HCT116 (cell line): ENCODE data around the gene CCDC91. TPM values are rescaled to one million over a fixed set of nuclear protein-coding genes. Genes with fewer than 3 reads are reported as not detected.
"Not testable (repeated sequence)": the region's sequence is repeated elsewhere in the genome, so short reads cannot be mapped to it uniquely, and the experiment has no call there.

Source experiments
- ATAC-seq: fragments of 200-7000 bp; cut with Tn5 transposase; 2 replicates; pipeline ENCODE4 v1.9.1; 2020; ENCODE audit warnings: mild to moderate bottlenecking, moderate library complexity
- BruUV-seq: library from RNA; stranded (reverse); fragments of 400-500 nt; replicated peaks from 2 replicates; lab custom pipeline; 2021; lab: Mats Ljungman, UMichigan
- CTCF ChIA-PET: fragments of 300-600 bp; sonication (Branson Sonifier 250); formaldehyde crosslinking; loops from one replicate; lab custom pipeline; 2021; ENCODE audit warnings: antibody characterized with exemption; lab: Charles Lee
- POLR2A ChIA-PET: fragments of 300-600, 350-600 bp; sonication (Branson Sonifier 250); formaldehyde crosslinking; loops from one replicate; lab custom pipeline; 2021; ENCODE audit warnings: antibody characterized with exemption; lab: Charles Lee
- RAD21 ChIA-PET, 2 experiments: fragments of 300-600 bp; sonication (Branson Sonifier 250); formaldehyde crosslinking; loops; one replicate each; lab custom pipeline; 2023; ENCODE audit warnings: low total read pairs in 2 of 2; ENCODE audit not compliant: uncharacterized antibody in 2 of 2, unreplicated experiment in 2 of 2, low non-redundant PET in 1 of 2; lab: Charles Lee
- DNase-seq: peaks from one replicate; pipeline ENCODE4 v3.0.0-alpha.2; 2010; ENCODE audit warnings: low read depth, low spot score
- H2AFZ ChIP-seq: fragments of 200-600 bp; shearing (Covaris generic), sonication (generic); 2 replicates; pipeline ENCODE4 v1.6.1; 2017; ENCODE audit warnings: low read depth, mixed run types, mixed read lengths, antibody characterized with exemption, low read length; ENCODE audit not compliant: poor library complexity, severe bottlenecking
- H3K27ac ChIP-seq: 2 replicates; pipeline ENCODE4 v1.5.1; 2012; ENCODE audit warnings: low read depth, low read length
- H3K27me3 ChIP-seq: fragments of 200-600 bp; sonication (generic); 2 replicates; pipeline ENCODE4 v1.6.1; 2016; ENCODE audit warnings: mixed run types, low read length, mixed read lengths; ENCODE audit not compliant: insufficient read depth
- H3K36me3 ChIP-seq, 2 experiments: fragments of 200-500 bp in 1 of 2; fragments of 200-600 bp in 1 of 2; sonication (Bioruptor generic) in 1 of 2; sonication (generic) in 1 of 2; 2 replicates each; pipeline versions ENCODE4 v1.5.1 to v1.6.1; 2014 to 2016; ENCODE audit warnings: low read length in 2 of 2, inconsistent platforms in 1 of 2, mixed read lengths in 1 of 2, mixed run types in 1 of 2; ENCODE audit not compliant: insufficient read depth in 2 of 2, control insufficient read depth in 1 of 2
- H3K4me1 ChIP-seq, 2 experiments: fragments of 200-600 bp in 1 of 2; sonication (generic) in 1 of 2; 2 replicates each; pipeline versions ENCODE4 v1.5.1 to v1.6.1; 2012 to 2017; ENCODE audit warnings: low read length in 2 of 2, inconsistent platforms in 1 of 2, mild to moderate bottlenecking in 1 of 2, mixed read lengths in 1 of 2, mixed run types in 1 of 2, moderate library complexity in 1 of 2; ENCODE audit not compliant: insufficient read depth in 2 of 2, control insufficient read depth in 1 of 2
- H3K4me2 ChIP-seq: fragments of 200-600 bp; sonication (generic); 2 replicates; pipeline ENCODE4 v1.6.1; 2017; ENCODE audit warnings: mixed run types, low read length, mixed read lengths
- H3K4me3 ChIP-seq, 2 experiments: fragments of 200-600 bp in 1 of 2; sonication (generic) in 1 of 2; replicated peaks in 1 of 2; 2 replicates each; pipeline ENCODE4 v1.5.1; 2011 to 2016; ENCODE audit warnings: low read length in 2 of 2, control low read depth in 1 of 2, low read depth in 1 of 2, mild to moderate bottlenecking in 1 of 2, mixed read lengths in 1 of 2, mixed run types in 1 of 2
- H3K79me2 ChIP-seq: fragments of 200-600 bp; sonication (generic); 2 replicates; pipeline ENCODE4 v1.6.1; 2017; ENCODE audit warnings: mild to moderate bottlenecking, mixed run types, low read length, moderate library complexity, mixed read lengths; ENCODE audit not compliant: insufficient read depth
- H3K9ac ChIP-seq: fragments of 200-600 bp; sonication (generic); 2 replicates; pipeline ENCODE4 v1.6.1; 2016; ENCODE audit warnings: low read length, mixed read lengths
- H3K9me2 ChIP-seq: fragments of 200-600 bp; sonication (generic), shearing (Covaris generic); 2 replicates; pipeline ENCODE4 v1.6.1; 2017; ENCODE audit warnings: mixed run types, mild to moderate bottlenecking, moderate library complexity; ENCODE audit not compliant: insufficient read depth
- H3K9me3 ChIP-seq, 2 experiments: fragments of 200-500 bp in 1 of 2; fragments of 200-600 bp in 1 of 2; sonication (Bioruptor generic) in 1 of 2; sonication (generic) in 1 of 2; 2 replicates each; pipeline ENCODE4 v1.6.1; 2014 to 2017; ENCODE audit warnings: low read length in 2 of 2, mixed read lengths in 2 of 2, inconsistent platforms in 1 of 2, low read depth in 1 of 2, mild to moderate bottlenecking in 1 of 2, mixed run types in 1 of 2, moderate library complexity in 1 of 2; ENCODE audit not compliant: control insufficient read depth in 1 of 2, insufficient read depth in 1 of 2
- H4K20me1 ChIP-seq: fragments of 200-600 bp; sonication (generic), shearing (Covaris generic); 2 replicates; pipeline ENCODE4 v1.6.1; 2017; ENCODE audit warnings: mixed run types, mild to moderate bottlenecking, moderate library complexity; ENCODE audit not compliant: insufficient read depth
- EGR1 ChIP-seq: IDR thresholded peaks from 2 replicates; pipeline ENCODE4 v1.6.1; 2012; ENCODE audit warnings: low read depth
- POLR2AphosphoS5 ChIP-seq: IDR thresholded peaks from 2 replicates; pipeline ENCODE4 v1.6.1; 2011; ENCODE audit warnings: mild to moderate bottlenecking, low read depth, low read length, moderate library complexity
- YY1 ChIP-seq: IDR thresholded peaks from 2 replicates; pipeline ENCODE4 v1.6.1; 2011; ENCODE audit warnings: low read length, low read depth, moderate library complexity, mild to moderate bottlenecking; ENCODE audit not compliant: insufficient replicate concordance; ENCODE audit errors: extremely low read depth
- ZFX ChIP-seq: fragments of 450-650 bp; IDR thresholded peaks from 2 replicates; pipeline ENCODE4 v1.6.1; 2017
- intact Hi-C: fragments of 100-400 bp; cut with micrococcal nuclease; formaldehyde crosslinking; loops from 2 replicates; pipeline ENCODE4 v1.10.0; 2022
- total RNA-seq: library from RNA; stranded (reverse); gene quantifications from one replicate; pipeline ENCODE4 v1.2.1, GENCODE V29; 2021; ENCODE audit not compliant: unreplicated experiment

The CCDC91 gene
- total RNA-seq, 1 experiment from 2014 or later, result 18.1 TPM

- TF ChIP-seq POLR2AphosphoS5, result no peak
- TF ChIP-seq YY1, result no peak
- TF ChIP-seq ZFX, result no peak
- TF ChIP-seq EGR1, result no peak
These were observed 138.7 kb downstream of the CCDC91 start (continued) for GRCh38 chr12:28328967-28329366.

- BruUV-seq, DNase-seq, H4K20me1 ChIP-seq, H3K9ac ChIP-seq, intact Hi-C loops, CTCF ChIA-PET, H3K36me3 ChIP-seq, H3K9me3 ChIP-seq, H3K4me3 ChIP-seq, H3K79me2 ChIP-seq, H3K9me2 ChIP-seq, H3K4me2 ChIP-seq, H3K27me3 ChIP-seq, H3K4me1 ChIP-seq, POLR2A ChIA-PET, H2AFZ ChIP-seq, ATAC-seq, H3K27ac ChIP-seq, RAD21 ChIA-PET: not testable (repeated sequence)
These were observed 139.5 kb downstream of the CCDC91 start for GRCh38 chr12:28329727-28330126.

- H3K9ac ChIP-seq, RAD21 ChIA-PET, intact Hi-C loops, POLR2A ChIA-PET, H3K4me3 ChIP-seq, CTCF ChIA-PET, H3K4me1 ChIP-seq, H4K20me1 ChIP-seq, H3K79me2 ChIP-seq, H2AFZ ChIP-seq, H3K36me3 ChIP-seq, H3K9me3 ChIP-seq, H3K9me2 ChIP-seq, H3K4me2 ChIP-seq, H3K27ac ChIP-seq, DNase-seq, ATAC-seq, H3K27me3 ChIP-seq, BruUV-seq: not testable (repeated sequence)
These were observed 140.0 kb downstream of the CCDC91 start for GRCh38 chr12:28330232-28330631.
